Measurements from ENCODE around the gene STRN4.

DNA sequence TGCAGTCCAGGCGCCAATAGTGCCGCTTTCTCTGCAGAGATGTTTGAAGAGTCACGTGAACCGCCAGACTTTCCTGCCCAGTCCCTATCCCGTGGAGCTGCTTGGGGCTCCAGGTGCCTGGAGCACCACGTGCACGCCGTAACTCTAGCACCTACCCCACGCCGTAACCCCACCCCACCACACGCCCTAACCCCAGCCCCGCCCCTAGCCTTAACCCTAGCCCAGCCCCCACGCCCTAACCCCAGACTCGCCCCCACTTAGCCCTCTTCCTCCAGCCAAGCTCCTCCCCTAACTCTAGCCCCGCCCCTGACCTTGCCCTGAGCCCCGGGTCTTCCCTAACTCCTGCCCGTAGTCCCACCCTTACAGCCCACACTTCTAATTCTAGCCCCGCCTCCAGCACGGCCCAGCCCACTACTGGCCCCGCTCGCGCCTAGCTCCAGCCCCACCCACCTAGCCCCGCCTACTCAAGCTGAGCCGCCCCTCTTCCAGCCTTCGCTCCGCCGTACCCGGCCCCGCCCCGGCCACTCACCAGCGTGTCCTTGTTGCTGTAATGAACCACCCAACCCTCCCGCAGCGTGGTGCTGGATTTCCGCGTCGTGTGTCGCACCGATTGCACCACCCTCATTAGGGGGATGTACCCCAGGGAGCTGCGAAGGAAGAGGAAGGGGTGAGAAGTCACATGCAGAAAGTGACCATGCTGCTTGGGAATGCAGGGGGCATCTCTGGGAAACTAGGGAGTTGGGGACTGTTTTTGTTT is 48.9 kb downstream of the STRN4 start:
- no peak for TF ChIP-seq CTCF (IDR thresholded peaks at IDR 0.05)
- no peak for TF ChIP-seq POLR2A (IDR thresholded peaks at IDR 0.05)

Measured in uterus (tissue), 2 donors.